DMS153 (cell line): ENCODE results near the gene SUGCT.

Experiments
- DNase-seq: peaks from one replicate; lab custom pipeline; 2025; lab: John Stamatoyannopoulos, UW

Gene SUGCT

GRCh38 chr7:40784176-40784575 lies 649.4 kb downstream of the SUGCT start:
- DNase-seq, result no peak

- DNase-seq, result no peak
Observed at GRCh38 chr7:40786909-40787308, 652.1 kb downstream of the SUGCT start.

GRCh38 chr7:40793132-40793531 lies 658.3 kb downstream of the SUGCT start:
- DNase-seq, result no peak

GRCh38 chr7:40795607-40796006 lies 660.8 kb downstream of the SUGCT start:
- DNase-seq, result no peak

- no peak for DNase-seq
Observed at GRCh38 chr7:40796723-40797122, 661.9 kb downstream of the SUGCT start.

GRCh38 chr7:40798613-40799012 lies 663.8 kb downstream of the SUGCT start:
- DNase-seq, result no peak

GRCh38 chr7:40799493-40800403 lies 664.9 kb downstream of the SUGCT start:
- DNase-seq, result no peak

GRCh38 chr7:40800771-40801170 lies 666.0 kb downstream of the SUGCT start:
- DNase-seq, result no peak

- no peak for DNase-seq
Observed at GRCh38 chr7:40802497-40802896, 667.7 kb downstream of the SUGCT start.

GRCh38 chr7:40804477-40805215 lies 669.8 kb downstream of the SUGCT start:
- DNase-seq, result no peak

GRCh38 chr7:40805361-40805760 lies 670.6 kb downstream of the SUGCT start:
- DNase-seq, result no peak

- no peak for DNase-seq
Observed at GRCh38 chr7:40808378-40808942, 673.7 kb downstream of the SUGCT start.

GRCh38 chr7:40810274-40810673 lies 675.5 kb downstream of the SUGCT start:
- no peak for DNase-seq

- no peak for DNase-seq
Observed at GRCh38 chr7:40811666-40812065, 676.9 kb downstream of the SUGCT start.

- no peak for DNase-seq
Observed at GRCh38 chr7:40815022-40815421, 680.2 kb downstream of the SUGCT start.

GRCh38 chr7:40815512-40815911 lies 680.7 kb downstream of the SUGCT start:
- DNase-seq, result no peak

GRCh38 chr7:40822861-40823260 lies 688.1 kb downstream of the SUGCT start:
- DNase-seq, result no peak

- no peak for DNase-seq
Observed at GRCh38 chr7:40824461-40824860, 689.7 kb downstream of the SUGCT start.

- no peak for DNase-seq
Observed at GRCh38 chr7:40826411-40827221, 691.8 kb downstream of the SUGCT start.

GRCh38 chr7:40827222-40828085 lies 692.6 kb downstream of the SUGCT start:
- DNase-seq, result no peak
